DOHH2 (cell line): Measurements from ENCODE around the gene KDM5B.

Experiments used
- CTCF ChIP-seq: fragments of 200-600 bp; sonication (generic); IDR thresholded peaks from one replicate; pipeline ENCODE4 v1.5.1; 2014; ENCODE audit warnings: antibody characterized with exemption, mild to moderate bottlenecking, low read depth, low read length; ENCODE audit not compliant: poor library complexity, severe bottlenecking
- EZH2phosphoT487 ChIP-seq: fragments of 200-600 bp; sonication (generic); IDR thresholded peaks from 2 replicates; pipeline ENCODE4 v1.6.1; 2017; ENCODE audit warnings: borderline replicate concordance, mild to moderate bottlenecking, antibody characterized with exemption, low read length, moderate library complexity, mixed read lengths

- no peak for TF ChIP-seq CTCF
- TF ChIP-seq EZH2phosphoT487: no peak
Observed at GRCh38 chr1:202760589-202760988, 47.6 kb downstream of the KDM5B start.
